ENCODE data around the gene ADNP2. TPM values are rescaled to one million over a fixed set of nuclear protein-coding genes. Genes with fewer than 3 reads are reported as not detected.

ADNP2 gene
- total RNA-seq, 1 donor from 2014 or later: 26.0 TPM

- no peak for DNase-seq
Observed at GRCh38 chr18:80171054-80171872, 62.2 kb downstream of the ADNP2 start.

GRCh38 chr18:80172056-80172455 lies 63.0 kb downstream of the ADNP2 start:
- no peak for DNase-seq

GRCh38 chr18:80173060-80173459 lies 64.0 kb downstream of the ADNP2 start:
- DNase-seq: no peak

GRCh38 chr18:80175451-80176204 lies 66.6 kb downstream of the ADNP2 start:
- no peak for DNase-seq

GRCh38 chr18:80176334-80177073 lies 67.4 kb downstream of the ADNP2 start:
- DNase-seq: no peak

- no peak for DNase-seq
Observed at GRCh38 chr18:80177128-80177527, 68.1 kb downstream of the ADNP2 start.

- no peak for DNase-seq
Observed at GRCh38 chr18:80178935-80179818, 70.1 kb downstream of the ADNP2 start.

GRCh38 chr18:80179857-80180558 lies 70.9 kb downstream of the ADNP2 start:
- no peak for DNase-seq

GRCh38 chr18:80180778-80181564 lies 71.9 kb downstream of the ADNP2 start:
- DNase-seq: no peak

- DNase-seq: no peak
Observed at GRCh38 chr18:80181642-80182461, 72.8 kb downstream of the ADNP2 start.

- DNase-seq: no peak
Observed at GRCh38 chr18:80182855-80183254, 73.8 kb downstream of the ADNP2 start.

GRCh38 chr18:80183273-80184050 lies 74.4 kb downstream of the ADNP2 start:
- DNase-seq: no peak

GRCh38 chr18:80184243-80184772 lies 75.2 kb downstream of the ADNP2 start:
- DNase-seq: no peak

- no peak for DNase-seq
Observed at GRCh38 chr18:80185545-80185944, 76.5 kb downstream of the ADNP2 start.

GRCh38 chr18:80187956-80188642 lies 79.0 kb downstream of the ADNP2 start:
- DNase-seq: no peak

- DNase-seq: no peak
Observed at GRCh38 chr18:80188643-80189530, 79.8 kb downstream of the ADNP2 start.

- DNase-seq: no peak
Observed at GRCh38 chr18:80189531-80189865, 80.4 kb downstream of the ADNP2 start.

Measured in occipital lobe (tissue), 2 donors.